HCT116 (cell line): Measurements from ENCODE around the gene STPG2. TPM values are rescaled to one million over a fixed set of nuclear protein-coding genes. Genes with fewer than 3 reads are reported as not detected.

Experiments
- ATAC-seq: fragments of 200-7000 bp; cut with Tn5 transposase; 2 replicates; pipeline ENCODE4 v1.9.1; 2020; ENCODE audit warnings: mild to moderate bottlenecking, moderate library complexity
- BruUV-seq: library from RNA; stranded (reverse); fragments of 400-500 nt; replicated peaks from 2 replicates; lab custom pipeline; 2021; lab: Mats Ljungman, UMichigan
- CTCF ChIA-PET: fragments of 300-600 bp; sonication (Branson Sonifier 250); formaldehyde crosslinking; loops from one replicate; lab custom pipeline; 2021; ENCODE audit warnings: antibody characterized with exemption; lab: Charles Lee
- POLR2A ChIA-PET: fragments of 300-600, 350-600 bp; sonication (Branson Sonifier 250); formaldehyde crosslinking; loops from one replicate; lab custom pipeline; 2021; ENCODE audit warnings: antibody characterized with exemption; lab: Charles Lee
- RAD21 ChIA-PET, 2 experiments: fragments of 300-600 bp; sonication (Branson Sonifier 250); formaldehyde crosslinking; loops; one replicate each; lab custom pipeline; 2023; ENCODE audit warnings: low total read pairs in 2 of 2; ENCODE audit not compliant: uncharacterized antibody in 2 of 2, unreplicated experiment in 2 of 2, low non-redundant PET in 1 of 2; lab: Charles Lee
- DNase-seq: peaks from one replicate; pipeline ENCODE4 v3.0.0-alpha.2; 2010; ENCODE audit warnings: low read depth, low spot score
- H2AFZ ChIP-seq: fragments of 200-600 bp; shearing (Covaris generic), sonication (generic); 2 replicates; pipeline ENCODE4 v1.6.1; 2017; ENCODE audit warnings: low read depth, mixed run types, mixed read lengths, antibody characterized with exemption, low read length; ENCODE audit not compliant: poor library complexity, severe bottlenecking
- H3K27ac ChIP-seq: 2 replicates; pipeline ENCODE4 v1.5.1; 2012; ENCODE audit warnings: low read depth, low read length
- H3K27me3 ChIP-seq: fragments of 200-600 bp; sonication (generic); 2 replicates; pipeline ENCODE4 v1.6.1; 2016; ENCODE audit warnings: mixed run types, low read length, mixed read lengths; ENCODE audit not compliant: insufficient read depth
- H3K36me3 ChIP-seq, 2 experiments: fragments of 200-500 bp in 1 of 2; fragments of 200-600 bp in 1 of 2; sonication (Bioruptor generic) in 1 of 2; sonication (generic) in 1 of 2; 2 replicates each; pipeline versions ENCODE4 v1.5.1 to v1.6.1; 2014 to 2016; ENCODE audit warnings: low read length in 2 of 2, inconsistent platforms in 1 of 2, mixed read lengths in 1 of 2, mixed run types in 1 of 2; ENCODE audit not compliant: insufficient read depth in 2 of 2, control insufficient read depth in 1 of 2
- H3K4me1 ChIP-seq, 2 experiments: fragments of 200-600 bp in 1 of 2; sonication (generic) in 1 of 2; 2 replicates each; pipeline versions ENCODE4 v1.5.1 to v1.6.1; 2012 to 2017; ENCODE audit warnings: low read length in 2 of 2, inconsistent platforms in 1 of 2, mild to moderate bottlenecking in 1 of 2, mixed read lengths in 1 of 2, mixed run types in 1 of 2, moderate library complexity in 1 of 2; ENCODE audit not compliant: insufficient read depth in 2 of 2, control insufficient read depth in 1 of 2
- H3K4me2 ChIP-seq: fragments of 200-600 bp; sonication (generic); 2 replicates; pipeline ENCODE4 v1.6.1; 2017; ENCODE audit warnings: mixed run types, low read length, mixed read lengths
- H3K4me3 ChIP-seq, 2 experiments: fragments of 200-600 bp in 1 of 2; sonication (generic) in 1 of 2; replicated peaks in 1 of 2; 2 replicates each; pipeline ENCODE4 v1.5.1; 2011 to 2016; ENCODE audit warnings: low read length in 2 of 2, control low read depth in 1 of 2, low read depth in 1 of 2, mild to moderate bottlenecking in 1 of 2, mixed read lengths in 1 of 2, mixed run types in 1 of 2
- H3K79me2 ChIP-seq: fragments of 200-600 bp; sonication (generic); 2 replicates; pipeline ENCODE4 v1.6.1; 2017; ENCODE audit warnings: mild to moderate bottlenecking, mixed run types, low read length, moderate library complexity, mixed read lengths; ENCODE audit not compliant: insufficient read depth
- H3K9ac ChIP-seq: fragments of 200-600 bp; sonication (generic); 2 replicates; pipeline ENCODE4 v1.6.1; 2016; ENCODE audit warnings: low read length, mixed read lengths
- H3K9me2 ChIP-seq: fragments of 200-600 bp; sonication (generic), shearing (Covaris generic); 2 replicates; pipeline ENCODE4 v1.6.1; 2017; ENCODE audit warnings: mixed run types, mild to moderate bottlenecking, moderate library complexity; ENCODE audit not compliant: insufficient read depth
- H3K9me3 ChIP-seq, 2 experiments: fragments of 200-500 bp in 1 of 2; fragments of 200-600 bp in 1 of 2; sonication (Bioruptor generic) in 1 of 2; sonication (generic) in 1 of 2; 2 replicates each; pipeline ENCODE4 v1.6.1; 2014 to 2017; ENCODE audit warnings: low read length in 2 of 2, mixed read lengths in 2 of 2, inconsistent platforms in 1 of 2, low read depth in 1 of 2, mild to moderate bottlenecking in 1 of 2, mixed run types in 1 of 2, moderate library complexity in 1 of 2; ENCODE audit not compliant: control insufficient read depth in 1 of 2, insufficient read depth in 1 of 2
- H4K20me1 ChIP-seq: fragments of 200-600 bp; sonication (generic), shearing (Covaris generic); 2 replicates; pipeline ENCODE4 v1.6.1; 2017; ENCODE audit warnings: mixed run types, mild to moderate bottlenecking, moderate library complexity; ENCODE audit not compliant: insufficient read depth
- ATF3 ChIP-seq: IDR thresholded peaks from 2 replicates; pipeline ENCODE4 v1.6.1; 2012
- CBX3 ChIP-seq: IDR thresholded peaks from 2 replicates; pipeline ENCODE4 v1.6.1; 2012; ENCODE audit warnings: low read depth
- CEBPB ChIP-seq: IDR thresholded peaks from 2 replicates; pipeline ENCODE4 v1.6.1; 2012; ENCODE audit warnings: low read depth
- EGR1 ChIP-seq: IDR thresholded peaks from 2 replicates; pipeline ENCODE4 v1.6.1; 2012; ENCODE audit warnings: low read depth
- EZH2 ChIP-seq: fragments of 200-600 bp; sonication (generic); IDR thresholded peaks from 2 replicates; pipeline ENCODE4 v1.6.1; 2017; ENCODE audit warnings: antibody characterized with exemption, mixed run types
- EZH2phosphoT487 ChIP-seq: fragments of 200-600 bp; IDR thresholded peaks from 2 replicates; pipeline ENCODE4 v1.6.1; 2018; ENCODE audit warnings: antibody characterized with exemption, borderline replicate concordance
- FOSL1 ChIP-seq: IDR thresholded peaks from 2 replicates; pipeline ENCODE4 v1.6.1; 2012; ENCODE audit warnings: low read depth
- POLR2A ChIP-seq: IDR thresholded peaks from 2 replicates; pipeline ENCODE4 v1.7.0; 2011; ENCODE audit warnings: borderline replicate concordance; ENCODE audit not compliant: insufficient read depth, insufficient read length; ENCODE audit errors: extremely low read depth
- POLR2AphosphoS5 ChIP-seq: IDR thresholded peaks from 2 replicates; pipeline ENCODE4 v1.6.1; 2011; ENCODE audit warnings: mild to moderate bottlenecking, low read depth, low read length, moderate library complexity
- RAD21 ChIP-seq: IDR thresholded peaks from 2 replicates; pipeline ENCODE4 v1.6.1; 2012; ENCODE audit warnings: low read depth, mild to moderate bottlenecking
- SIN3A ChIP-seq: IDR thresholded peaks from 2 replicates; pipeline ENCODE4 v1.6.1; 2012; ENCODE audit warnings: low read depth
- SP1 ChIP-seq: IDR thresholded peaks from 2 replicates; pipeline ENCODE4 v1.6.1; 2012; ENCODE audit warnings: low read depth
- TCF7L2 ChIP-seq: IDR thresholded peaks from 2 replicates; pipeline ENCODE4 v1.7.0; 2011; ENCODE audit warnings: borderline replicate concordance, inconsistent platforms; ENCODE audit not compliant: insufficient read depth, insufficient read length; ENCODE audit errors: extremely low read depth
- YY1 ChIP-seq: IDR thresholded peaks from 2 replicates; pipeline ENCODE4 v1.6.1; 2011; ENCODE audit warnings: low read length, low read depth, moderate library complexity, mild to moderate bottlenecking; ENCODE audit not compliant: insufficient replicate concordance; ENCODE audit errors: extremely low read depth
- ZNF274 ChIP-seq: fragments of 200-500 bp; sonication (Bioruptor generic); IDR thresholded peaks from 2 replicates; pipeline ENCODE4 v1.6.1; 2014; ENCODE audit warnings: mild to moderate bottlenecking, low read depth, low read length, inconsistent platforms
- intact Hi-C: fragments of 100-400 bp; cut with micrococcal nuclease; formaldehyde crosslinking; loops from 2 replicates; pipeline ENCODE4 v1.10.0; 2022
- total RNA-seq: library from RNA; stranded (reverse); gene quantifications from one replicate; pipeline ENCODE4 v1.2.1, GENCODE V29; 2021; ENCODE audit not compliant: unreplicated experiment
- TF ChIP-seq, protein P1 (sequence below): IDR thresholded peaks from 2 replicates; pipeline ENCODE4 v1.6.1; 2012; ENCODE audit warnings: low read depth
- TF ChIP-seq, protein P2 (sequence below): IDR thresholded peaks from 2 replicates; pipeline ENCODE4 v1.6.1; 2011; ENCODE audit warnings: mild to moderate bottlenecking, low read length, moderate library complexity; ENCODE audit not compliant: insufficient replicate concordance; ENCODE audit errors: extremely low read depth
- TF ChIP-seq, protein P3 (sequence below), 3 experiments: fragments of 200-600 bp in 1 of 3; sonication (generic) in 1 of 3; IDR thresholded peaks in 2 of 3; conservative IDR thresholded peaks in 1 of 3; 2 replicates each; pipeline ENCODE4 v1.5.1; 2012 to 2017; ENCODE audit warnings: low read depth in 2 of 3, low read length in 2 of 3, antibody characterized with exemption in 1 of 3, borderline replicate concordance in 1 of 3, control low read depth in 1 of 3, mild to moderate bottlenecking in 1 of 3, mixed read lengths in 1 of 3, mixed run types in 1 of 3, moderate library complexity in 1 of 3; ENCODE audit not compliant: insufficient read depth in 1 of 3

The STPG2 gene
- total RNA-seq, 1 experiment from 2014 or later: not detected

- no TSS peak for BruUV-seq
- Histone ChIP-seq H3K9me2 (no peaks in the 10 kb centered on the region), H3K9ac (no peak overlapping the region), H3K4me3 (no peak overlapping the region), H3K9me3 (no peaks in the 10 kb centered on the region), H3K4me2 (no peak overlapping the region), H3K4me1 (peaks cover 0 to 7% of the 10 kb centered on the region in 2 experiments; a peak in 1 of 4 replicates), H3K36me3 (no peaks in the 10 kb centered on the region), H2AFZ (no peak overlapping the region), H3K79me2 (no peaks in the 10 kb centered on the region), H3K27ac (no peak overlapping the region), H4K20me1 (no peaks in the 10 kb centered on the region), H3K27me3 (no peaks in the 10 kb centered on the region)
- RAD21 ChIA-PET: no interaction called here
- DNase-seq (no peak), ATAC-seq (no peak)
- CTCF ChIA-PET: no interaction called here
- POLR2A ChIA-PET: no interaction called here
- intact Hi-C loops: no loop called here
- TF ChIP-seq, protein P1, sequence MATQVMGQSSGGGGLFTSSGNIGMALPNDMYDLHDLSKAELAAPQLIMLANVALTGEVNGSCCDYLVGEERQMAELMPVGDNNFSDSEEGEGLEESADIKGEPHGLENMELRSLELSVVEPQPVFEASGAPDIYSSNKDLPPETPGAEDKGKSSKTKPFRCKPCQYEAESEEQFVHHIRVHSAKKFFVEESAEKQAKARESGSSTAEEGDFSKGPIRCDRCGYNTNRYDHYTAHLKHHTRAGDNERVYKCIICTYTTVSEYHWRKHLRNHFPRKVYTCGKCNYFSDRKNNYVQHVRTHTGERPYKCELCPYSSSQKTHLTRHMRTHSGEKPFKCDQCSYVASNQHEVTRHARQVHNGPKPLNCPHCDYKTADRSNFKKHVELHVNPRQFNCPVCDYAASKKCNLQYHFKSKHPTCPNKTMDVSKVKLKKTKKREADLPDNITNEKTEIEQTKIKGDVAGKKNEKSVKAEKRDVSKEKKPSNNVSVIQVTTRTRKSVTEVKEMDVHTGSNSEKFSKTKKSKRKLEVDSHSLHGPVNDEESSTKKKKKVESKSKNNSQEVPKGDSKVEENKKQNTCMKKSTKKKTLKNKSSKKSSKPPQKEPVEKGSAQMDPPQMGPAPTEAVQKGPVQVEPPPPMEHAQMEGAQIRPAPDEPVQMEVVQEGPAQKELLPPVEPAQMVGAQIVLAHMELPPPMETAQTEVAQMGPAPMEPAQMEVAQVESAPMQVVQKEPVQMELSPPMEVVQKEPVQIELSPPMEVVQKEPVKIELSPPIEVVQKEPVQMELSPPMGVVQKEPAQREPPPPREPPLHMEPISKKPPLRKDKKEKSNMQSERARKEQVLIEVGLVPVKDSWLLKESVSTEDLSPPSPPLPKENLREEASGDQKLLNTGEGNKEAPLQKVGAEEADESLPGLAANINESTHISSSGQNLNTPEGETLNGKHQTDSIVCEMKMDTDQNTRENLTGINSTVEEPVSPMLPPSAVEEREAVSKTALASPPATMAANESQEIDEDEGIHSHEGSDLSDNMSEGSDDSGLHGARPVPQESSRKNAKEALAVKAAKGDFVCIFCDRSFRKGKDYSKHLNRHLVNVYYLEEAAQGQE: no peak
- TF ChIP-seq FOSL1 (no peak), ZNF274 (no peak), CBX3 (no peak), YY1 (no peak), POLR2A (no peak), EGR1 (no peak), POLR2AphosphoS5 (no peak), EZH2phosphoT487 (no peak), TCF7L2 (no peak), CEBPB (no peak), EZH2 (no peak), RAD21 (no peak), SP1 (no peak), SIN3A (no peak), ATF3 (no peak)
- TF ChIP-seq, protein P2, sequence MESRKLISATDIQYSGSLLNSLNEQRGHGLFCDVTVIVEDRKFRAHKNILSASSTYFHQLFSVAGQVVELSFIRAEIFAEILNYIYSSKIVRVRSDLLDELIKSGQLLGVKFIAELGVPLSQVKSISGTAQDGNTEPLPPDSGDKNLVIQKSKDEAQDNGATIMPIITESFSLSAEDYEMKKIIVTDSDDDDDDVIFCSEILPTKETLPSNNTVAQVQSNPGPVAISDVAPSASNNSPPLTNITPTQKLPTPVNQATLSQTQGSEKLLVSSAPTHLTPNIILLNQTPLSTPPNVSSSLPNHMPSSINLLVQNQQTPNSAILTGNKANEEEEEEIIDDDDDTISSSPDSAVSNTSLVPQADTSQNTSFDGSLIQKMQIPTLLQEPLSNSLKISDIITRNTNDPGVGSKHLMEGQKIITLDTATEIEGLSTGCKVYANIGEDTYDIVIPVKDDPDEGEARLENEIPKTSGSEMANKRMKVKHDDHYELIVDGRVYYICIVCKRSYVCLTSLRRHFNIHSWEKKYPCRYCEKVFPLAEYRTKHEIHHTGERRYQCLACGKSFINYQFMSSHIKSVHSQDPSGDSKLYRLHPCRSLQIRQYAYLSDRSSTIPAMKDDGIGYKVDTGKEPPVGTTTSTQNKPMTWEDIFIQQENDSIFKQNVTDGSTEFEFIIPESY: no peak
- TF ChIP-seq, protein P3, sequence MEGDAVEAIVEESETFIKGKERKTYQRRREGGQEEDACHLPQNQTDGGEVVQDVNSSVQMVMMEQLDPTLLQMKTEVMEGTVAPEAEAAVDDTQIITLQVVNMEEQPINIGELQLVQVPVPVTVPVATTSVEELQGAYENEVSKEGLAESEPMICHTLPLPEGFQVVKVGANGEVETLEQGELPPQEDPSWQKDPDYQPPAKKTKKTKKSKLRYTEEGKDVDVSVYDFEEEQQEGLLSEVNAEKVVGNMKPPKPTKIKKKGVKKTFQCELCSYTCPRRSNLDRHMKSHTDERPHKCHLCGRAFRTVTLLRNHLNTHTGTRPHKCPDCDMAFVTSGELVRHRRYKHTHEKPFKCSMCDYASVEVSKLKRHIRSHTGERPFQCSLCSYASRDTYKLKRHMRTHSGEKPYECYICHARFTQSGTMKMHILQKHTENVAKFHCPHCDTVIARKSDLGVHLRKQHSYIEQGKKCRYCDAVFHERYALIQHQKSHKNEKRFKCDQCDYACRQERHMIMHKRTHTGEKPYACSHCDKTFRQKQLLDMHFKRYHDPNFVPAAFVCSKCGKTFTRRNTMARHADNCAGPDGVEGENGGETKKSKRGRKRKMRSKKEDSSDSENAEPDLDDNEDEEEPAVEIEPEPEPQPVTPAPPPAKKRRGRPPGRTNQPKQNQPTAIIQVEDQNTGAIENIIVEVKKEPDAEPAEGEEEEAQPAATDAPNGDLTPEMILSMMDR (IDR thresholded peaks at IDR 0.05 in 2 of 3, conservative IDR thresholded peaks at IDR 0.05 in 1 of 3; ENCODE audit: borderline replicate concordance in 1 of 3, insufficient read depth in 1 of 3, low read depth in 2 of 3, low read length in 2 of 3): no peak
Observed at GRCh38 chr4:97653701-97654100, 489.6 kb downstream of the STPG2 start.
